A549 (cell line): ENCODE results near the gene THBS2. TPM values are rescaled to one million over a fixed set of nuclear protein-coding genes. Genes with fewer than 3 reads are reported as not detected.

Experiments
- ATAC-seq, 2 experiments: fragments of 200-7000 bp in 1 of 2; fragments of >200 bp in 1 of 2; cut with Nextera tagmentation in 1 of 2; cut with Tn5 transposase in 1 of 2; 3 replicates each; pipeline versions ENCODE4 v1.8.0 to v1.9.1; 2018 to 2020; ENCODE audit warnings: mild to moderate bottlenecking in 1 of 2, moderate library complexity in 1 of 2
- CTCF ChIA-PET: fragments of 300-600 bp; sonication (Branson Sonifier 250); formaldehyde crosslinking; extraction: SDS; loops from one replicate; lab custom pipeline; 2021; ENCODE audit warnings: antibody characterized with exemption, inconsistent platforms; lab: Yijun Ruan, JAX
- POLR2A ChIA-PET: fragments of 350-600 bp; formaldehyde crosslinking; extraction: SDS; loops from one replicate; lab custom pipeline; 2021; ENCODE audit warnings: antibody characterized with exemption, inconsistent platforms; lab: Yijun Ruan, JAX
- DNase-seq, 2 experiments: peaks; one replicate each; pipeline versions ENCODE4 v3.0.0 to v3.0.0-alpha.2; 2011 to 2016; ENCODE audit warnings: low read depth in 1 of 2, low spot score in 1 of 2
- FAIRE-seq: peaks from 2 replicates; lab custom pipeline; 2011; peaks lifted over from hg19 to GRCh38; lab: Jason Lieb, UNC
- H3K27ac ChIP-seq, 2 experiments: fragments of >200 bp; sonication (Bioruptor Twin); formaldehyde crosslinking; 3 replicates each; pipeline ENCODE4 v1.5.1; 2016 to 2017
- H3K4me1 ChIP-seq: fragments of >200 bp; sonication (Bioruptor Twin); formaldehyde crosslinking; 3 replicates; pipeline ENCODE4 v1.6.1; 2016
- H3K4me2 ChIP-seq: fragments of >200 bp; sonication (Bioruptor Twin); formaldehyde crosslinking; 3 replicates; pipeline ENCODE4 v1.6.1; 2016
- H3K4me3 ChIP-seq: fragments of >200 bp; sonication (Bioruptor Twin); formaldehyde crosslinking; 3 replicates; pipeline ENCODE4 v1.5.1; 2016
- H3K9me3 ChIP-seq: fragments of >200 bp; sonication (Bioruptor Twin); formaldehyde crosslinking; 3 replicates; pipeline ENCODE4 v1.6.1; 2016
- BCL3 ChIP-seq: fragments of >200 bp; sonication (Bioruptor Twin); formaldehyde crosslinking; IDR thresholded peaks from 3 replicates; pipeline ENCODE4 v1.6.1; 2016
- CEBPB ChIP-seq, 2 experiments: fragments of >200 bp in 1 of 2; sonication (Bioruptor Twin) in 1 of 2; formaldehyde crosslinking in 1 of 2; IDR thresholded peaks; 2 replicates each; pipeline ENCODE4 v1.6.1; 2012 to 2016
- CHD2 ChIP-seq: fragments of 150-350 bp; IDR thresholded peaks from 2 replicates; pipeline ENCODE4 v1.6.1; 2014; ENCODE audit warnings: low read length; ENCODE audit not compliant: partially characterized antibody
- EP300 ChIP-seq, 2 experiments: fragments of >200 bp; sonication (Bioruptor Twin); formaldehyde crosslinking; IDR thresholded peaks; 2 replicates in 1 of 2; 3 replicates in 1 of 2; pipeline ENCODE4 v1.6.1; 2016 to 2017
- ESRRA ChIP-seq: fragments of 150-350 bp; IDR thresholded peaks from 2 replicates; pipeline ENCODE4 v1.6.1; 2014; ENCODE audit warnings: mild to moderate bottlenecking, low read length, borderline replicate concordance
- FOSB ChIP-seq: fragments of 250-450 bp; sonication (Bioruptor Pico); IDR thresholded peaks from 2 replicates; pipeline ENCODE4 v1.5.0; 2020; ENCODE audit warnings: mild to moderate bottlenecking, moderate library complexity
- FOSL2 ChIP-seq, 2 experiments: fragments of 450-650 bp in 1 of 2; fragments of >200 bp in 1 of 2; sonication (Bioruptor Twin) in 1 of 2; formaldehyde crosslinking; IDR thresholded peaks; 2 replicates each; pipeline versions ENCODE4 v1.5.0 to v1.6.1; 2016 to 2020; ENCODE audit warnings: mild to moderate bottlenecking in 1 of 2, moderate library complexity in 1 of 2
- HMGXB4 ChIP-seq: fragments of 250-450 bp; sonication (Bioruptor Pico); IDR thresholded peaks from 2 replicates; pipeline ENCODE4 v1.5.0; 2021; ENCODE audit warnings: mild to moderate bottlenecking, moderate library complexity, borderline replicate concordance
- HOXB5 ChIP-seq: fragments of 250-450 bp; sonication (Bioruptor Pico); IDR thresholded peaks from 2 replicates; pipeline ENCODE4 v1.5.0; 2020; ENCODE audit warnings: mild to moderate bottlenecking, moderate library complexity
- JUN ChIP-seq, 2 experiments: fragments of >200 bp; sonication (Bioruptor Twin); formaldehyde crosslinking; IDR thresholded peaks; 2 replicates in 1 of 2; 3 replicates in 1 of 2; pipeline ENCODE4 v1.6.1; 2016 to 2017
- KDM1A ChIP-seq: fragments of 200-600 bp; sonication (generic); IDR thresholded peaks from 2 replicates; pipeline ENCODE4 v1.6.1; 2016; ENCODE audit warnings: low read depth, mild to moderate bottlenecking
- KDM5A ChIP-seq: fragments of 200-600 bp; sonication (generic); IDR thresholded peaks from 2 replicates; pipeline ENCODE4 v1.6.1; 2016; ENCODE audit warnings: antibody characterized with exemption, mild to moderate bottlenecking
- MAFK ChIP-seq: fragments of 450-650 bp; IDR thresholded peaks from 2 replicates; pipeline ENCODE4 v1.6.1; 2014; ENCODE audit not compliant: partially characterized antibody
- NFE2L2 ChIP-seq: fragments of 150-350 bp; conservative IDR thresholded peaks from 2 replicates; pipeline ENCODE4 v1.6.1; 2014; ENCODE audit warnings: low read length
- POLR2A ChIP-seq: IDR thresholded peaks from 2 replicates; pipeline ENCODE4 v1.6.1; 2012; ENCODE audit warnings: mild to moderate bottlenecking, low read length
- RCOR1 ChIP-seq: fragments of 150-350 bp; IDR thresholded peaks from 2 replicates; pipeline ENCODE4 v1.6.1; 2014; ENCODE audit warnings: antibody characterized with exemption, low read length, low read depth
- REST ChIP-seq: fragments of 200-600 bp; sonication (generic); IDR thresholded peaks from 2 replicates; pipeline ENCODE4 v1.6.1; 2016; ENCODE audit warnings: antibody characterized with exemption, mild to moderate bottlenecking, moderate library complexity
- RNF2 ChIP-seq: fragments of 200-600 bp; sonication (generic); IDR thresholded peaks from 2 replicates; pipeline ENCODE4 v1.6.1; 2016; ENCODE audit warnings: low read depth, mild to moderate bottlenecking, antibody characterized with exemption, moderate library complexity, borderline replicate concordance
- TP53 ChIP-seq: fragments of 250-450 bp; sonication (Bioruptor Pico); IDR thresholded peaks from 2 replicates; pipeline ENCODE4 v1.5.0; 2021; ENCODE audit warnings: mild to moderate bottlenecking, moderate library complexity
- USF2 ChIP-seq: fragments of 450-650 bp; IDR thresholded peaks from 2 replicates; pipeline ENCODE4 v1.6.1; 2014; ENCODE audit warnings: antibody characterized with exemption
- ZC3H11A ChIP-seq: fragments of 450-650 bp; IDR thresholded peaks from 2 replicates; pipeline ENCODE4 v1.6.1; 2014; ENCODE audit warnings: antibody characterized with exemption, mild to moderate bottlenecking
- ZFP36 ChIP-seq: fragments of 450-650 bp; IDR thresholded peaks from 2 replicates; pipeline ENCODE4 v1.6.1; 2014; ENCODE audit warnings: borderline replicate concordance; ENCODE audit not compliant: partially characterized antibody
- ZNF302 ChIP-seq: fragments of 250-450 bp; sonication (Bioruptor Pico); IDR thresholded peaks from 2 replicates; pipeline ENCODE4 v1.9.0; 2021; ENCODE audit warnings: inconsistent platforms, mild to moderate bottlenecking, moderate library complexity
- ZSCAN20 ChIP-seq: fragments of 250-450 bp; sonication (Bioruptor Pico); IDR thresholded peaks from 2 replicates; pipeline ENCODE4 v1.8.0; 2022; ENCODE audit warnings: mild to moderate bottlenecking, moderate library complexity
- WGBS: methylation state at CpG from one replicate; pipeline ENCODE4 v1.1.6; 2017; ENCODE audit errors: missing lambda C conversion rate; 5-methylcytosine and 5-hydroxymethylcytosine counted together
- polyA plus RNA-seq, 4 experiments: library from polyadenylated mRNA; depleted of rRNA in 3 of 4; stranded (reverse); fragments of >200 nt; fragmentation: RNase III in 1 of 4; extraction: RNeasy Plus Mini Kit Qiagen cat#74134 plus additional on column Dnase treatment in 1 of 4; gene quantifications; 2 replicates in 3 of 4; 3 replicates in 1 of 4; pipeline ENCODE4 v1.2.3, GENCODE V29; 2011 to 2017

THBS2 gene
- polyA plus RNA-seq, 2 of the 4 experiments (the other 2 are of a cell fraction): 0.01 to 0.06 TPM

- no peak overlapping the region for H3K4me3 ChIP-seq
- H3K27ac ChIP-seq: no peak overlapping the region
- DNase-seq: no peak
- WGBS: 33% methylated on average over 1 of the region's 1 CpG
- no peaks in the 10 kb centered on the region for H3K4me1 ChIP-seq
- no peak for FAIRE-seq
- no peak overlapping the region for H3K4me2 ChIP-seq
- no peak for TF ChIP-seq ESRRA
- TF ChIP-seq, all 56 proteins: peak for 0
- CTCF ChIA-PET: interaction anchor here (0.7 to 1.4 kb wide), 2 partner anchors 9 to 10 kb away, joined by 3 to 5 read pairs; no protein-coding TSS in a partner anchor
- ATAC-seq: no peak
- H3K9me3 ChIP-seq: no peaks in the 10 kb centered on the region
- POLR2A ChIA-PET: no interaction called here
Observed at GRCh38 chr6:169274781-169275180, 21.1 kb upstream of the THBS2 start.

DNA sequence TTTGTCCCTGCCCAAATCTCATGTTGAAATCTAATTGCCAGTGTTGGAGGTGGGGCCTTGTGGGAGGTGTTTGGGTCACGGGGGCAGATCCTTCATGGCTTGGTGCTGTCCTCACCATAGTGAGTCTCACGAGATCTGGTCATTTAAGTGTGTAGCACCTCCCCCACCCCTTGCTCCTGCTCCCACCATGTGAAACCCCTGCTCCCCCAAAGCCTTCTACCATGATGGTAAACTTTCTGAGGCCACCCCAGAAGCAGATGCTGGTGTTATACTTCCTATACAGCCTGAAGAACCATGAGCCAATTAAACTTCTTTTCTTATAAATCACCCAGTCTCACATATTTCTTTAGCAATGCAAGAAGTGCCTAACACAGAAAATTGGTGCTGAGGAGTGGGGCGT lies 19.9 kb upstream of the THBS2 start:
- POLR2A ChIA-PET: no interaction called here
- DNase-seq (no peak), ATAC-seq (no peak), FAIRE-seq (no peak)
- 62% methylated on average over 3 of the region's 3 CpGs for WGBS
- H3K4me1 ChIP-seq: no peaks in the 10 kb centered on the region
- TF ChIP-seq CEBPB (IDR thresholded peaks at IDR 0.05) (no peak), HMGXB4 (CRISPR knock-in tag) (no peak), MAFK (no peak), JUN (IDR thresholded peaks at IDR 0.05) (no peak), CHD2 (no peak), RNF2 (no peak)
- no peaks in the 10 kb centered on the region for H3K9me3 ChIP-seq
- H3K4me2 ChIP-seq: no peak overlapping the region
- no peak overlapping the region for H3K4me3 ChIP-seq
- CTCF ChIA-PET: no interaction called here
- no peak overlapping the region for H3K27ac ChIP-seq

DNA sequence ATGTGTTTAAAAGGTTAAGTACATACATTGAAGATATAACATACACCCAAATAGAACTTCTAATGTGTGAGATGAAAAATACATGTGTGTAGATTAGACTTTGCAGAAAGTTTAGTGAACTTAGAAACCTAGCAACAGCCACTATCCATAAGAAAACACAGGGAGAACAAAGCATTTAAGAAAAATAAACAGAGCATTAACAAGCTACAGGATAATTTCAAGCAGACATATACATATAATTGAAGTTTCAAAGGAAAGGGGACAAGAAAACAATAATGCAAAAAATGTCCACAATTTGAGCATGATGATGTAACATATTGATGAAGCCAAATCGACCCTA lies 18.2 kb upstream of the THBS2 start:
- TF ChIP-seq FOSB (CRISPR knock-in tag) (no peak), BCL3 (no peak), FOSL2 (IDR thresholded peaks at IDR 0.05) (no peak), FOSL2 (CRISPR knock-in tag; IDR thresholded peaks at IDR 0.05) (no peak)
- no peak overlapping the region for H3K27ac ChIP-seq
- no peaks in the 10 kb centered on the region for H3K9me3 ChIP-seq
- no peak for FAIRE-seq
- ChIA-PET CTCF (no interaction called here), POLR2A (no interaction called here)
- H3K4me1 ChIP-seq: no peaks in the 10 kb centered on the region
- no peak overlapping the region for H3K4me2 ChIP-seq
- ATAC-seq: no peak
- DNase-seq: no peak
- no peak overlapping the region for H3K4me3 ChIP-seq
- 0% methylated on average over 1 of the region's 1 CpG for WGBS

DNA sequence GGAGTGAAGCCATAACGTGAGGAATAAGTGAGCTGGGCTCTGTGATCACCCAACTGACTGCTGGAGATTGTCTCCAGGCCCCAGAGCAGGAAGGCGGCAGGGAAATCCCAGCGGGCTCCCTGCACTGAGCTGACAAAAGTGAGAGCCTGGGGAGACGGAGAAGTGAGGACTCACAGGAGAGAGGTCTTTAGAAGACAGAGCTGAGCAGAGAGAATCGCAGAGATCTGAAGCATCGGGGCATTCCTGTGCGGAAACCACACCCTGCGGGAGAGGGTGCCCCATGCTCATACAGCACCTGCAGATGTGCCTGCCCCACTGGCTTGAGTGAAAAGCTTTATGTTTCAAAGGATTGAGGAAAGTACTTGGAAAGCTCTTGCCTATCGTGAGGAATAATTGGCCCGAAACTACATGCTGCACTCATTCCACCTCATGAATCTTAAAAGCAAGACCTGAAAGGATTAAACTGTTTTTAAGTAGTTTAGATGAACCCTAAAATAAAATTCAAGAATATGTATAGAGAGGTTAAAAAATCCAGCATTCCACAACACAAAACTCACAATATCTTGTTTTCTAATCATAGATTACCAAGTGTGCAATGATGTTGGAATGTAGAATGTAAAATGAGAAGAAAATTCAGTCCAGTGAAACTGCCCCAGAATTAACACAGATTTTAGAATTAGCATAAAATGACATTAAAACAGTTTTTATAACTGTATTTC lies 17.7 kb upstream of the THBS2 start:
- ChIA-PET CTCF (no interaction called here), POLR2A (no interaction called here)
- H3K4me2 ChIP-seq: no peak overlapping the region
- no peak for ATAC-seq
- 83% methylated on average over 10 of the region's 10 CpGs for WGBS
- DNase-seq: no peak
- H3K4me3 ChIP-seq: no peak overlapping the region
- H3K27ac ChIP-seq: no peak overlapping the region
- H3K9me3 ChIP-seq: no peaks in the 10 kb centered on the region
- FAIRE-seq: no peak
- H3K4me1 ChIP-seq: no peaks in the 10 kb centered on the region
- TF ChIP-seq USF2: no peak
- no peak for TF ChIP-seq HOXB5 (CRISPR knock-in tag)
- no peak for TF ChIP-seq ZFP36
- TF ChIP-seq ZNF302 (CRISPR knock-in tag): no peak
- no peak for TF ChIP-seq POLR2A
- no peak for TF ChIP-seq RCOR1
- no peak for TF ChIP-seq ZSCAN20 (CRISPR knock-in tag)
- no peak for TF ChIP-seq ESRRA
- no peak for TF ChIP-seq TP53 (CRISPR knock-in tag)
- no peak for TF ChIP-seq EP300 (IDR thresholded peaks at IDR 0.05)
- TF ChIP-seq ZC3H11A: no peak
- TF ChIP-seq NFE2L2: no peak
- TF ChIP-seq REST: no peak
- no peak for TF ChIP-seq KDM5A
- no peak for TF ChIP-seq KDM1A
